Kidney epithelial cell (primary cell): Measurements from ENCODE around the gene UGT1A1. TPM values are rescaled to one million over a fixed set of nuclear protein-coding genes. Genes with fewer than 3 reads are reported as not detected.

Experiments used
- DNase-seq: peaks from one replicate; pipeline ENCODE4 v3.0.0-alpha.2; 2010; ENCODE audit warnings: low read depth
- H3K27me3 ChIP-seq: 2 replicates; pipeline ENCODE4 v1.6.0; 2011; ENCODE audit warnings: low read length; ENCODE audit not compliant: control insufficient read depth, insufficient read depth
- H3K36me3 ChIP-seq: 2 replicates; pipeline ENCODE4 v1.5.1; 2011; ENCODE audit warnings: low read length; ENCODE audit not compliant: control insufficient read depth, insufficient read depth
- H3K4me3 ChIP-seq: 2 replicates; pipeline ENCODE4 v1.5.1; 2011; ENCODE audit warnings: low read depth, mild to moderate bottlenecking, control low read depth, low read length
- CTCF ChIP-seq: IDR thresholded peaks from 2 replicates; pipeline ENCODE4 v1.5.1; 2011; ENCODE audit warnings: mild to moderate bottlenecking, moderate library complexity, low read length, control low read depth, inconsistent platforms; ENCODE audit not compliant: insufficient read depth, poor library complexity, severe bottlenecking
- total RNA-seq: library from RNA; depleted of rRNA; stranded (reverse); fragments of >200 nt; gene quantifications from 2 replicates; pipeline ENCODE4 v1.2.3, GENCODE V29; 2015

UGT1A1 gene
- total RNA-seq, 1 donor from 2014 or later = not detected

DNA sequence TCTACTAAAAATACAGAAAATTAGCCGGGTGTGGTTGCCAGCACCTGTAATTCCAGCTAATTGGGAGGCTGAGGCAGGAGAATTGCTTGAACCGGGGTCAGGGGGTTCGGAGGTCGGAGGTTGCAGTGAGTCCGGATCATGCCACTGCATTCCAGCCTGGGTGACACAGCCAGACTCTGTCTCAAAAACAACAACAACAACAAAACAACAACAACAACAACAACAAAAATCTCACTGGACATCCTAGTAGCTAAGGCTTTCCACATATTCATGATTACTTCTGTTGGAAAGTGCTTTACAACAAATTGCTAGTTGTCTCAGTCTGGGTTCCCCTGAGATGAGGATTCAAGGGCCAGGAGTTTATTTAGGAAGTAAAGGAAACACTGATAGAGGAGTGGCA lies 13.8 kb downstream of the UGT1A1 start:
- Histone ChIP-seq H3K27me3 (no peaks in the 10 kb centered on the region), H3K36me3 (no peaks in the 10 kb centered on the region), H3K4me3 (no peak overlapping the region)
- TF ChIP-seq CTCF = no peak
- DNase-seq = no peak

GRCh38 chr2:233775414-233775813 lies 15.3 kb downstream of the UGT1A1 start:
- no peaks in the 10 kb centered on the region for H3K36me3 ChIP-seq
- no peak overlapping the region for H3K4me3 ChIP-seq
- no peak for TF ChIP-seq CTCF
- no peak for DNase-seq
- H3K27me3 ChIP-seq = no peaks in the 10 kb centered on the region

- Histone ChIP-seq H3K4me3 (no peak within 1 kb of the TSS), H3K27me3 (no peaks in the 10 kb centered on the region)
Measured at GRCh38 chr2:233778030-233778429, 18.0 kb downstream of the UGT1A1 start, which contains the start of gene MROH2A. Gene MROH2A (plus strand): TSS chr2:233778330. CDS start chr2:233779359, 1,029 bp downstream.

DNA sequence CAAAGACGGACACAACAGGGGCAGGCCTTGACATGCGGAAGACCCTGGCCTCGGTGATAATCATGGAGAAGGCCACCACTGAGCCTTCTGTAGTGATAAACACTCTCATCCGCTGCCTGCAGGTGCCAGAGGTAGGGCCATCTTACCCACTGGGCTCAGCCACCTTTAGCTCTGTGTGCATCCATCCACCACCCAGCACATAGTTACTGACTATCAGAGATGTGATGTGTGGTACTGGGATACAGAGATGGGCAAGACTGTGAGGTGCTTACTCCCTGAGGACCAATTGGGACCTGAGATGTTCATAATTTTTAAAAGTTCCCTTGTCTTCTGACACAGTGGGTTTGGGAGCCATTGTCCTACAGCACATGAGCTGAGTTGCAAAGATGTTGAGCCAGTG lies 19.7 kb downstream of the UGT1A1 start:
- TF ChIP-seq CTCF = no peak
- DNase-seq = no peak
- no peaks in the 10 kb centered on the region for H3K36me3 ChIP-seq
- no peak overlapping the region for H3K4me3 ChIP-seq
- H3K27me3 ChIP-seq = no peaks in the 10 kb centered on the region

More at GRCh38 chr2:233778030-233778429, 18.0 kb downstream of the UGT1A1 start, which contains the start of gene MROH2A:
- no peaks in the 10 kb centered on the region for H3K36me3 ChIP-seq
- TF ChIP-seq CTCF = no peak
- no peak for DNase-seq

- TF ChIP-seq CTCF = no peak
- H3K27me3 ChIP-seq = no peaks in the 10 kb centered on the region
- no peak overlapping the region for H3K4me3 ChIP-seq
- no peak for DNase-seq
- no peaks in the 10 kb centered on the region for H3K36me3 ChIP-seq
Measured at GRCh38 chr2:233780771-233781170, 20.7 kb downstream of the UGT1A1 start.

DNA sequence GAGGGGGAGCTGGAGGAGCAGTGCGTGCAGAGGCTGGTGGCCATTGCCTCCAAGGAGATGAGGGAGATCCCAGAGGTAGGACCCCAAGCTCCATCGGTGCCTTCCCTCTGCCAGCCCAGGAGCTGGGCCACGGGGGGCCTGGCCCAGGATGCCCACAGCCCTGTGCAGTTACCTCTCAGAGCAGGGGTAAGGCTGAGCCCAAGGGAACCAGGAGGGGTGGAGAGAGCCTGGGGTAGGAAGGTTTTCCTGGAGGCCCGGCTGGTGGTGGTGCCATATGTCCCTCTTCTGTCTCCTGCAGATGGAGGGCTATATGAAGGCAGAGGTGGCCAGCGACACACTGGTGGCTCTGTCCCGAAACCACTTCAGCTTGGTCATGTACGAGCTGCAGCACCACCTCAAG lies 29.5 kb downstream of the UGT1A1 start:
- DNase-seq = no peak
- TF ChIP-seq CTCF = no peak
- Histone ChIP-seq H3K36me3 (no peaks in the 10 kb centered on the region), H3K4me3 (no peak overlapping the region), H3K27me3 (no peaks in the 10 kb centered on the region)
